Fibroblast of skin of left biceps (primary cell): ENCODE data around the gene KLF17.

Experiments used
- DNase-seq, 2 experiments: peaks; one replicate each; pipeline ENCODE4 v3.0.0-alpha.2; 2013; ENCODE audit warnings: low read depth in 2 of 2

The KLF17 gene

GRCh38 chr1:44152692-44153091 lies 34.1 kb downstream of the KLF17 start:
- no peak for DNase-seq

- no peak for DNase-seq
Observed at GRCh38 chr1:44154049-44154448, 35.4 kb downstream of the KLF17 start.

GRCh38 chr1:44157903-44158302 lies 39.3 kb downstream of the KLF17 start:
- no peak for DNase-seq

- DNase-seq, result no peak
Observed at GRCh38 chr1:44158871-44159270, 40.2 kb downstream of the KLF17 start.

- no peak for DNase-seq
Observed at GRCh38 chr1:44161546-44161945, 42.9 kb downstream of the KLF17 start.

GRCh38 chr1:44168520-44169098 lies 50.0 kb downstream of the KLF17 start:
- no peak for DNase-seq

GRCh38 chr1:44170281-44170823 lies 51.7 kb downstream of the KLF17 start:
- DNase-seq, result no peak

- DNase-seq, result no peak
Observed at GRCh38 chr1:44174630-44175029, 56.0 kb downstream of the KLF17 start.
